GM19452 (cell line): Measurements from ENCODE around the gene BPIFB2.
"Not testable (repeated sequence)": the region's sequence is repeated elsewhere in the genome, so short reads cannot be mapped to it uniquely, and the experiment has no call there.

Source experiments
- ATAC-seq: cut with Tn5 transposase; IDR thresholded peaks from one replicate; pipeline ENCODE4 v1.9.1; 2021; ENCODE audit not compliant: unreplicated experiment

The BPIFB2 gene

DNA sequence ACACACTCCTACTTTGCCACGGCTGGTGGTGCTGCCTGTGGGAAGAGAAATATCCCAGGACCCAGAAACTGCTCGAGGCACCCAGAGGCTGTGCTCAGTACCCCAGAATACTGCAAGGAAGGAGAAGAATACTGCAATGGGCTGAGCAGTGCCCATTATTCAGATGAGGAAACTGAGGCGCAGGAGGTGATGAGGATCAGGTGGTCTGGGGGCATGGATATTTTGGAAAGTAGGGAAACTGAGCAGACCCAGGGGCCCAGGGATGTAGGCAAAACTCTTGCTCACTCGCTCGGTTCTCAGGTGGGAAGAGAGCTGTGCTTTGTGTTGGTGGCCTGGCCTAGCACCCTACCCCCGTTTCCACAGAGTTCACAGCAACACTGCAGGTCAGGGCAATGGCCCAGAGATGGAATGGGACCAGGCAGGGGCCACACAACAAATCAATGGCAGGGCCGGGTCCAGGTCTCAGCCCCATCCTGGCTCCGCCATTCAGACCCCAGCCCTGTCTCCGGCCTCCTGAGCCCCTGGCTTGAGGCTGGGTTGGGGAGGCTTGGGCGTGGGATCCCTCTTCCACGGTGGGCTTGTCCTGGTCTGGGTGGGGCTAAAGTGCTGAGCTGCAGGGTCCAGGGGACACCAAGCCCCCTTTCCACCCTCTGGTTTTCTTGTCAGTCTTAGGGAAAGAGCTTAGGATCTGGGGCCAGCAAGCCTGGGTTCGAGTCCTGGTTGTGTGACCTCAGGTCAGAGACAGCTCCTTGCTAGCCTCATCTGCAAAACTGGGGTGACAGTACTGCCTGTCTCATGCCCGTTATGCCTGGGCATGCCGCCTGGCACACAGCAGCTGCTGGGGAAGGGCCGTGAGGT lies 37.2 kb upstream of the BPIFB2 start:
- no peak for ATAC-seq

DNA sequence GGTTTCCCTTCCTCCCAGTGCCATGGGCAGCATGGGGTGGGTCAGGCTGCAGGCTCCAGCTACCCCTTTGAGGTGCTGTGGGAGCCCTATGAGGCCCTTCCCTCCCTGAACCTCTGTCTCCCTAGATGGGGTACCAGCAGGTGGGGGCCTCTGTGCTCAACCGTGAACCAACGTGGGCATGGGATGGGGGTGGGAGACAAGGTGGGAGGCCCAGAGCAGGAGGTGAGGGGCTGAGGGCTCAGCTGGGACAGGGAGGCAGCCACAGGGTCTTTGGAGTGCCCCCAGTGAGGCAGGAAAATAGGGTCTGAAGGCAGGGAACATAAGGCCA lies 36.6 kb upstream of the BPIFB2 start:
- ATAC-seq, result no peak

DNA sequence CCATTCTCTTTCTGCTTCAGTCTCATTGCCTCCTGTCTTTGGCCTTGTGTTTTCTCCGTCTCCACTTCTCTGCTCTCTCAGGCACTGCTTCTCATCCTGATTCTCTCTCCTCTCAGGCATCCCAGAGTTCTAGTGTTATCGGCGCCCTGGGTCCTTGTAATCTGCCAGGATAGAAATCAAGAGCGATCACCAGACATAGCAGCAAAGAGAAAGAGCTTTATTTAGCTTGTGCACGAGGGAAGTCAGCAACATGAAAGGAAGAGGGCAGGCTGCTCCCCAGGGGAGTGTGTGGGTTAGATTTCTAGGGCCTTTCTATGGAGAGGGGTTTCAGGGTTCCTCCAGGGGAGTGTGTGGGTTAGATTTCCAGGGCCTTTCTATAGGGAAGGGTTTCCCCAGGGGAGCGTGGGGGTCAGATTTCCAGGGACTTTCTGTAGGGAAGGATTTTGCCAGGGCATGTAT lies 35.8 kb upstream of the BPIFB2 start:
- ATAC-seq, result peak; percentile 31

- ATAC-seq, result peak; percentile 92
Measured at GRCh38 chr20:32972181-32973076, 35.1 kb upstream of the BPIFB2 start.

GRCh38 chr20:32973077-32973717 lies 34.3 kb upstream of the BPIFB2 start:
- ATAC-seq, result no peak

GRCh38 chr20:32974204-32975064 lies 33.1 kb upstream of the BPIFB2 start:
- ATAC-seq, result not testable (repeated sequence)

DNA sequence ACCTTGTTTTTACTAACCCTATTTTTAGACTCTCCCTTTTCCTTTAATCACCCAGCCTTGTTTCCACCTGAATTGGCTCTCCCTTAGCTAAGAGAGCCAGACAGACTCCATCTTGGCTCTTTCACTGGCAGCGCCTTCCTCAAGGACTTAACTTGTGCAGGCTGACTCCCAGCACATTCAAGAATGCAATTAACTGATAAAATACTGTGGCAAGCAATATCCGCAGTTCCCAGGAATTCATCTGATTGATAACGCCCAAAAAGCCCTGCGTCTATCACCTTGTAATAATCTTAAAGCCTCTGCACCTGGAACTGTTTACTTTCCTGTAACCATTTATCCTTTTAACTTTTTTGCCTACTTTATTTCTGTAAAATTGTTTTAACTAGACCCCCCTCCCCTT lies 32.4 kb upstream of the BPIFB2 start:
- ATAC-seq, result not testable (repeated sequence)

- ATAC-seq, result no peak
Measured at GRCh38 chr20:32975698-32976674, 31.5 kb upstream of the BPIFB2 start.

- no peak for ATAC-seq
Measured at GRCh38 chr20:32976746-32977145, 30.8 kb upstream of the BPIFB2 start.

- ATAC-seq, result no peak
Measured at GRCh38 chr20:32977281-32978008, 30.1 kb upstream of the BPIFB2 start.

- no peak for ATAC-seq
Measured at GRCh38 chr20:32978009-32978335, 29.5 kb upstream of the BPIFB2 start.

- no peak for ATAC-seq
Measured at GRCh38 chr20:32979201-32979998, 28.1 kb upstream of the BPIFB2 start.

- ATAC-seq, result no peak
Measured at GRCh38 chr20:32980131-32980941, 27.2 kb upstream of the BPIFB2 start.

GRCh38 chr20:32980990-32981389 lies 26.5 kb upstream of the BPIFB2 start:
- no peak for ATAC-seq

- no peak for ATAC-seq
Measured at GRCh38 chr20:32982617-32983458, 24.7 kb upstream of the BPIFB2 start.

DNA sequence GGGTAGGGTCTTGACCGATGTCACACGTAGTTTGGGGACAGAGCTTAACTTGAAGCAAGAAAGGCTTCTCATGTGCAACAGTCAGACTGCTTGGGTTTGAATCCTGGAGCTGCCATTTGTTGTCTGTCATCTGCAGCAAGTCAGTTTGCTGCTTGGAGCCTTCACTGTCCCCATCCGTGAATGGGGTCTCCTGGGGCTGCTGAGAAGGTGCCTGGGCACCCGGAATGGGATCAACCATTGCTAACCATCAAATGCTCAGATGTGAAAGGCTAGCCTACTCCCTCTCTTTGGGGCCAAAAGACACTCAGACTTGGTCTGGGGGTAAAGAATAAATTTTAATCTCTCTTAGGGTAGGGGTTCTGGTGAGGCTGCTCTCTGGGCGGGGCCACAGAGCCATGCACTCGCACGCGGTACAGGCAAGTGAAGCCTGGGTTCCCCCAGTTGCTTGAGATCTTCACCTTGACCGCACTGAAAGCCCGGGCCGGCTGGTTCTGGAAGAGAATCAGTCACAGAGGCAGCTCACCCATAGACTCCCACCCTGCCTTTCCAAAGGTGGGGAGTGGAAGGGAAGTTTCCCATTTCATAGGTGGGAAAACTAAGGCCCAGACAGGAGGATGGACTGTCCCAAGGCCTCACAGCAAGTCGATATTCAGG lies 23.9 kb upstream of the BPIFB2 start:
- ATAC-seq, result no peak
